Thyroid gland (tissue), 4 donors: ENCODE data around the gene OGFRL1.

Experiments
- CTCF ChIP-seq, 6 experiments: fragments of 200-600 bp in 3 of 6; fragments of 450-650 bp in 3 of 6; sonication (generic) in 3 of 6; IDR thresholded peaks; one replicate each; pipeline ENCODE4 v1.5.1; 2016 to 2019; ENCODE audit warnings: antibody characterized with exemption in 6 of 6, mild to moderate bottlenecking in 2 of 6, inconsistent platforms in 1 of 6, moderate library complexity in 1 of 6
- POLR2A ChIP-seq, 2 donors: fragments of 450-650 bp; IDR thresholded peaks; one replicate each; pipeline ENCODE4 v1.6.1; 2017; ENCODE audit warnings: antibody characterized with exemption in 2 of 2, mild to moderate bottlenecking in 2 of 2, moderate library complexity in 1 of 2

GRCh38 chr6:71292001-71292400, 3.4 kb downstream of the OGFRL1 start:
- TF ChIP-seq CTCF (IDR thresholded peaks at IDR 0.05), result no peak
- no peak for TF ChIP-seq POLR2A (IDR thresholded peaks at IDR 0.05)
